Measurements from ENCODE around the gene FIBP. TPM values are rescaled to one million over a fixed set of nuclear protein-coding genes. Genes with fewer than 3 reads are reported as not detected.

The FIBP gene
- total and polyA plus RNA-seq, 4 donors: 47.1 to 77.2 (median 62.2) TPM

- WGBS, 2 donors: 86 to 90% methylated on average over 10 of the region's 10 CpGs
- no peaks in the 10 kb centered on the region for H3K4me1 ChIP-seq (ENCODE audit: control insufficient read depth in 5 of 5, insufficient read depth in 5 of 5, low read length in 5 of 5)
- H3K27ac ChIP-seq (ENCODE audit: low read depth in 1 of 2, low read length in 1 of 2): no peak overlapping the region
- no peak for TF ChIP-seq CTCF (IDR thresholded peaks at IDR 0.05; ENCODE audit: control extremely low read depth, extremely low read depth)
- H3K9ac ChIP-seq (ENCODE audit: insufficient read depth in 1 of 2, low read length in 2 of 2): no peak overlapping the region
- H3K9me3 ChIP-seq (ENCODE audit: control insufficient read depth in 4 of 4, insufficient read depth in 3 of 4, low read length in 3 of 4): no peaks in the 10 kb centered on the region
- no peaks in the 10 kb centered on the region for H3K36me3 ChIP-seq (ENCODE audit: control insufficient read depth in 4 of 4, insufficient read depth in 4 of 4, low read length in 4 of 4)
- ATAC-seq (ENCODE audit: insufficient read depth, low FRiP score) (no peak), DNase-seq (no peak)
- H3K4me3 ChIP-seq: no peak overlapping the region
- H3K27me3 ChIP-seq (ENCODE audit: control insufficient read depth in 3 of 3, insufficient read depth in 3 of 3, low read length in 2 of 3): no peaks in the 10 kb centered on the region
These were observed 43.9 kb downstream of the FIBP start for GRCh38 chr11:65844231-65844872.

- WGBS, 2 donors: 95 to 96% methylated on average over 3 of the region's 3 CpGs
- H3K4me3 ChIP-seq: no peak overlapping the region
- no peak overlapping the region for H3K9ac ChIP-seq (ENCODE audit: insufficient read depth in 1 of 2, low read length in 2 of 2)
- no peak for DNase-seq
- H3K4me1 ChIP-seq (ENCODE audit: control insufficient read depth in 5 of 5, insufficient read depth in 5 of 5, low read length in 5 of 5): no peaks in the 10 kb centered on the region
- H3K27me3 ChIP-seq (ENCODE audit: control insufficient read depth in 3 of 3, insufficient read depth in 3 of 3, low read length in 2 of 3): no peaks in the 10 kb centered on the region
- H3K9me3 ChIP-seq (ENCODE audit: control insufficient read depth in 4 of 4, insufficient read depth in 3 of 4, low read length in 3 of 4): no peaks in the 10 kb centered on the region
- no peak for ATAC-seq (ENCODE audit: insufficient read depth, low FRiP score)
- no peak overlapping the region for H3K27ac ChIP-seq (ENCODE audit: low read depth in 1 of 2, low read length in 1 of 2)
- H3K36me3 ChIP-seq (ENCODE audit: control insufficient read depth in 4 of 4, insufficient read depth in 4 of 4, low read length in 4 of 4): no peaks in the 10 kb centered on the region
- TF ChIP-seq CTCF (IDR thresholded peaks at IDR 0.05; ENCODE audit: control extremely low read depth, extremely low read depth): no peak
These were observed 44.5 kb downstream of the FIBP start for GRCh38 chr11:65843811-65844210.

- H3K27me3 ChIP-seq (ENCODE audit: control insufficient read depth in 3 of 3, insufficient read depth in 3 of 3, low read length in 2 of 3): no peaks in the 10 kb centered on the region
- H3K4me3 ChIP-seq: no peak overlapping the region
- H3K27ac ChIP-seq (ENCODE audit: low read depth in 1 of 2, low read length in 1 of 2): no peak overlapping the region
- no peak for DNase-seq
- no peak overlapping the region for H3K9ac ChIP-seq (ENCODE audit: insufficient read depth in 1 of 2, low read length in 2 of 2)
- WGBS, 2 donors: 95 to 98% methylated on average over 4 of the region's 4 CpGs
- no peaks in the 10 kb centered on the region for H3K36me3 ChIP-seq (ENCODE audit: control insufficient read depth in 4 of 4, insufficient read depth in 4 of 4, low read length in 4 of 4)
- no peaks in the 10 kb centered on the region for H3K9me3 ChIP-seq (ENCODE audit: control insufficient read depth in 4 of 4, insufficient read depth in 3 of 4, low read length in 3 of 4)
- no peak for TF ChIP-seq CTCF (IDR thresholded peaks at IDR 0.05; ENCODE audit: control extremely low read depth, extremely low read depth)
- no peaks in the 10 kb centered on the region for H3K4me1 ChIP-seq (ENCODE audit: control insufficient read depth in 5 of 5, insufficient read depth in 5 of 5, low read length in 5 of 5)
- ATAC-seq (ENCODE audit: insufficient read depth, low FRiP score): no peak
These were observed 46.1 kb downstream of the FIBP start for GRCh38 chr11:65842144-65842543.

GRCh38 chr11:65834202-65834601 is 54.1 kb downstream of the FIBP start:
- Histone ChIP-seq H3K4me1 (ENCODE audit: control insufficient read depth in 5 of 5, insufficient read depth in 5 of 5, low read length in 5 of 5) (peaks cover 0 to 14% (median 10%) of the 10 kb centered on the region in 5 donors), H3K27me3 (ENCODE audit: control insufficient read depth in 3 of 3, insufficient read depth in 3 of 3, low read length in 2 of 3) (no peaks in the 10 kb centered on the region), H3K36me3 (ENCODE audit: control insufficient read depth in 4 of 4, insufficient read depth in 4 of 4, low read length in 4 of 4) (no peaks in the 10 kb centered on the region), H3K27ac (ENCODE audit: low read depth in 1 of 2, low read length in 1 of 2) (no peak overlapping the region), H3K9ac (ENCODE audit: insufficient read depth in 1 of 2, low read length in 2 of 2) (peak overlapping the region in 1 of 2 donors; percentile 43), H3K4me3 (no peak overlapping the region), H3K9me3 (ENCODE audit: control insufficient read depth in 4 of 4, insufficient read depth in 3 of 4, low read length in 3 of 4) (peaks cover 0 to 2% (median 0%) of the 10 kb centered on the region in 4 donors)
- ATAC-seq (ENCODE audit: insufficient read depth, low FRiP score) (no peak), DNase-seq (no peak)
- no peak for TF ChIP-seq CTCF (IDR thresholded peaks at IDR 0.05; ENCODE audit: control extremely low read depth, extremely low read depth)
- WGBS, 2 donors: 38 to 54% methylated on average over 6 of the region's 6 CpGs

All from lung (tissue), 12 donors.